ENCODE measurements around the gene DMWD. TPM values are rescaled to one million over a fixed set of nuclear protein-coding genes. Genes with fewer than 3 reads are reported as not detected.

DMWD gene, protein sequence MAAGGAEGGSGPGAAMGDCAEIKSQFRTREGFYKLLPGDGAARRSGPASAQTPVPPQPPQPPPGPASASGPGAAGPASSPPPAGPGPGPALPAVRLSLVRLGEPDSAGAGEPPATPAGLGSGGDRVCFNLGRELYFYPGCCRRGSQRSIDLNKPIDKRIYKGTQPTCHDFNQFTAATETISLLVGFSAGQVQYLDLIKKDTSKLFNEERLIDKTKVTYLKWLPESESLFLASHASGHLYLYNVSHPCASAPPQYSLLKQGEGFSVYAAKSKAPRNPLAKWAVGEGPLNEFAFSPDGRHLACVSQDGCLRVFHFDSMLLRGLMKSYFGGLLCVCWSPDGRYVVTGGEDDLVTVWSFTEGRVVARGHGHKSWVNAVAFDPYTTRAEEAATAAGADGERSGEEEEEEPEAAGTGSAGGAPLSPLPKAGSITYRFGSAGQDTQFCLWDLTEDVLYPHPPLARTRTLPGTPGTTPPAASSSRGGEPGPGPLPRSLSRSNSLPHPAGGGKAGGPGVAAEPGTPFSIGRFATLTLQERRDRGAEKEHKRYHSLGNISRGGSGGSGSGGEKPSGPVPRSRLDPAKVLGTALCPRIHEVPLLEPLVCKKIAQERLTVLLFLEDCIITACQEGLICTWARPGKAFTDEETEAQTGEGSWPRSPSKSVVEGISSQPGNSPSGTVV
- total RNA-seq: 16.7 and 21.2 TPM in 2 replicates

DNA sequence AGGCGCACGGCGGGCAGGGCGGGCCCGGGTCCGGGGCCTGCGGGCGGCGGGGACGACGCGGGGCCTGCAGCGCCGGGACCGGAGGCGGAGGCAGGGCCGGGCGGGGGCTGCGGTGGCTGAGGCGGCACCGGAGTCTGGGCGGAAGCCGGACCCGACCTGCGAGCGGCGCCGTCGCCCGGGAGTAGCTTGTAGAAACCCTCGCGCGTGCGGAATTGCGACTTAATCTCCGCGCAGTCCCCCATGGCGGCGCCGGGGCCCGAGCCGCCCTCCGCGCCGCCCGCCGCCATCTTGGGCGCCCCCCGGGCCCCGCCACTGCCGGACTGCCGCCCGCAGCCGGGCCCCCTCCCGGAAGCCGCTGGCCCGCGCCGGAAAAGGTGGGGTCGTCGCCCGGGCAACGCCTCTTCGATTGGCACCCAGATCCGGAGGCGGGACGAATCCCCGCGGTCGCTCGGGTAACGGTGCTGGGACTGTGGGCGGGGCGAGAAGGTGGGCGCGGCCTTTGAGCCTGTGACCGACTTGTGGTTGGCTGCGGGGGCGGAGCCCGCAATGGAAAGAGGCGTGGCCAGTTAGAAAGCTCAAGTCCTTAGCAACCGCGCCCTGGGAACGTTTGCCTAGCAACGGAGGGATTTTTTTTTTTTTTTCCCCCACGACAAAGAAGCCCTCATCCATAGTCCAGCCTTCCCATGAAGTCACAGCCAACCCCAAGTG is at the start of gene DMWD:
Gene DMWD, minus strand, starts transcription at position 376 of the 708 bp plus-strand sequence. Its CDS starts 89 bp downstream, at position 287.

DNA sequence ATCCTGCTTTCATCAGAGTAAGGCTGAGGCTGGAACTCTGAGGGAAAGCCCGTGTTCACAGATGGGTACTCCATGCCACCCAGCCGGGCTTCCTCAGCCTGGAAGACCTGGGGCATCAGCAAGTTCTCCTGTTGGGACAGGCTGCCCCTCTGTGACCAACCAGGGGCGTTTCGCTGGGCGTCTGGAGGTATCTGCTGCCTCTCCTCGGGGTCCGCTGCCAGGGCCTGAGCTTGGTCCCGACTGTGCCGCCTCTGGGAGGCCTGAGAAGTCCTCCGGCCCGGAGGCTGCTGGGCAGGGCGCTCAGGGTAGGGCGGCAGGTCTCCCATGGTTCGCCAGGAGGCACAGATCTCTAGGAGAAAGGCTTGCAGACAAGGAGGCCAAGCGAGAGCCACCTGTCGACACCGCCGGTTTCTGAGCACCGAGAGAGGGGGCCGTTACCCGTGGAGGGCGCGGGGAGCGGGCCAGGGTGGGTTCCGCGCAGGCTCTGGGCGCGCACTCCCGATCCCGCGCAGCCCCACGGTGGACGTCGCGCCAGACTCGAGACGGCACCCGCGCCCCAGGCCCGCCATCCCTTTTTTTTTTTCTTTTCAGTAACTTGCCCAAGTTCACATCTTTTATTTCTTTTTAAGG is 22.3 kb upstream of the DMWD start, which contains the start of gene RSPH6A:
Gene RSPH6A, minus strand, starts transcription at position 458 of the 630 bp plus-strand sequence. Its CDS starts 132 bp downstream, at position 326.

DNA sequence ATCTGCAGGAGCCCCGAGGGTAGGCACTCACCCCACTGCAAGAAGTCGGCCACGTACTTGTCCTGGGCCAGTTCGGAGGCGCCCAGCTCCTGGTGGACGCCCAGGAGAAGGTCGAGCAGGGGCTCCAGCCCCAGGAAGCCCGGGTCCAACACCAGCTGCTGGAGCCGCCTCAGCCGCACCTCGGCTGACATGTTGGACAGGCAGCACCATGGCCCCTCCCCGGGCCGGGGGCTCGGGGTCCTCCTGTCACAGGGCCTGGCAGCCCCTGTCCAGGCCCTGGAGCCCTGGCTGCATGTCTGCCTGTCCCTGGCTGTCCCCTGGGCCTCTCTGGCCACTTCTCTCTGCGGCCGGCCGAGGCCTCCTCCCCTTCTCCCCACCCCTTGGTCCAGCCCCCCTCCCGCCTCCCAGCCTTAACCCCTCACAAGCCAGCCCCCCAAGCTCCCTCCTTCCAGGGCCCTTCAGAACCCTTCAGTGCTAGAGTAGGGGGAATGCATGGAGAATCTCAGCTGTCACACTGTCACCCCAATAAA is 10.4 kb downstream of the DMWD start, which contains the start of gene DMPK:
Gene DMPK, minus strand, starts transcription at position 329 of the 530 bp plus-strand sequence. Its CDS starts 138 bp downstream, at position 191.

DNA sequence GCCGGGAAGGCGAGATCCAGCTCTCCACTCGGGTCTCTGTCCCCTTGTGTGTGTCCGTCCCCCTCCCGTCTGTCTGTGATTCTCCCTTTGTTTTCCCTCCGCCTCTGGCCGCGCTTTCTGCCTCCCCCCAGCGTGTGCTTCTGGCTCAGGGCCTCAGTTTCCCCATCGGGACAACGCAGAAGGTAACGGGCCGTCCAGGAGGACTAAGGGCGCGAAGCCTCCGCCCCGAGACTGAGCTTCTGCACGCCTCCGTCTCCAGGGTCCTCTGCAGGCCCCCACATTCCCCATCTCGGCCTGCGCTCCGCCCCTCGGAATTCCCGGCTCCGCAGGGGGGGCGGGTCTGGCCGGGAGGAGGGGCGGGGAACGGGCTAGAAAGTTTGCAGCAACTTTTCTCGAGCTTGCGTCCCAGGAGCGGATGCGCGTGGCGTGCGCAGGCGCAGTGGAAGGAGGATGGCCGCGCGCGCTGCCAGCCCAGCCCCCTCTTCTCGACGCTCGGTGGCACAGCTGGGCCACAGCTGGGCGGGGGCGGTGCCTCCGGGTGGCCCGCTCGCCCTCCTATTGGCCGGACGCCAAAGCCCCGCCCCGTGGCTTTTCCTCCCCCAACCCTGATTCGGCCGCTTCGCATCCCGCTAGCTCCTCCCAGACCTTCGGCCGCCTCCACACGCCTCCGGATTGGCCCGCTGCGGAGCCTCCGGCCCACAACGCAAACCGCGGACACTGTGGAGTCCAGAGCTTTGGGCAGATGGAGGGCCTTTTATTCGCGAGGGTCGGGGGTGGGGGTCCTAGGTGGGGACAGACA is 23.5 kb downstream of the DMWD start, which contains the start of gene SIX5:
Gene SIX5, minus strand, starts transcription at position 269 of the 799 bp plus-strand sequence. CDS start 408 bp downstream, outside the sequence.

DNA sequence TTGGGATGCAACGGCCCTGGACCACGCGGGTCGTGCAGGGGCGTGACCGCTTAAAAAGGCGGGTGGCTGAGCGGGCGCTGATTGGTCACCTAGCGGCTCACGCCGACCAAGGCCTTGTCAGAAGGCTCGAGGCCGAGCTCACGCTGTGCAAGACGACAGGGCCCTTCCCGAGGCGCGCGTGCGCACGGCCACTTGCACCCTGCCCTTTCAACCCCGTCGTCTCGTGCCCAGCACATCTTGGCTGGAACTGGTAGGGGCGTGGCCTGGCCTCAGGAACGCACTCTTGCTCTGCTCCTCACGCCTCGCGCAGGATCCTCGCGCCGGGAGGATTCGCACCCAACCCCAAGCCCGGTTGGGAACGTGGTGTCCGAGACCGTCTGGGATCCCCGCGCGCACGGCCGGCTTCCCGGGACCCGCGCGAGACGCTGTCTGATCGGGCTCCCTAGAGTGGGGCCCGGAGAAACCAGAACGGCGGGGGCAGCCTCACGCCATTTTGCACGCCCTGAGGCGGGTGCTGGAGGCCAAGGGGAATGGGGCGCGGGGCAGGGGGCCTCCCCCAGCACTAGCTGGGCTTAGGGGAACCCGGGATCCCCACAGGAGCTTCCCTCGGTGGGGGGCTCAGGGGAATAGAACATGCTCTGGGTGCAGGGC is 59.4 kb downstream of the DMWD start, which contains the start of gene MEIOSIN:
Gene MEIOSIN, plus strand, starts transcription at position 280 of the 651 bp plus-strand sequence. CDS start 1,938 bp downstream, outside the sequence.

Other genes starting within 250 kb of the DMWD start
- 2.7 and 3.5 TPM in 2 replicates for gene OPA3, start 208.0 kb downstream of the DMWD start, total RNA-seq
- gene GPR4, start 190.6 kb downstream of the DMWD start, total RNA-seq: under 0.01 TPM in 1 of 2 replicates, not detected in the other
- gene EML2, start 153.4 kb downstream of the DMWD start, total RNA-seq: 31.2 and 48.1 TPM in 2 replicates
- gene GIPR, start 124.6 kb downstream of the DMWD start, total RNA-seq: 0.09 and 0.16 TPM in 2 replicates
- gene SNRPD2, start 100.9 kb downstream of the DMWD start, total RNA-seq: 843 and 916 TPM in 2 replicates
- gene QPCTL, start 100.2 kb downstream of the DMWD start, total RNA-seq: 1.6 and 5.8 TPM in 2 replicates
- gene FBXO46, start 61.9 kb downstream of the DMWD start, total RNA-seq: 2.4 and 2.6 TPM in 2 replicates
- not detected in 2 replicates for gene MEIOSIN, start 59.4 kb downstream of the DMWD start, total RNA-seq
- 6.7 and 7.4 TPM in 2 replicates for gene SIX5, start 23.6 kb downstream of the DMWD start, total RNA-seq
- gene DMPK, start 10.4 kb downstream of the DMWD start, total RNA-seq: 51.5 and 57.4 TPM in 2 replicates
- gene RSPH6A, start 22.5 kb upstream of the DMWD start, total RNA-seq: 0.09 and 0.16 TPM in 2 replicates
- 27.0 and 36.0 TPM in 2 replicates for gene SYMPK, start 70.3 kb upstream of the DMWD start, total RNA-seq
- gene FOXA3, start 71.5 kb upstream of the DMWD start, total RNA-seq: not detected in 2 replicates
- gene IRF2BP1, start 93.3 kb upstream of the DMWD start, total RNA-seq: 17.8 and 18.1 TPM in 2 replicates
- gene MYPOP, start 109.8 kb upstream of the DMWD start, total RNA-seq: 0.69 and 0.79 TPM in 2 replicates
- gene NANOS2, start 121.9 kb upstream of the DMWD start, total RNA-seq: not detected in 2 replicates
- gene NOVA2, start 181.0 kb upstream of the DMWD start, total RNA-seq: under 0.01 TPM in 2 replicates
- 6.6 and 9.0 TPM in 2 replicates for gene CCDC61, start 202.6 kb upstream of the DMWD start, total RNA-seq
- gene PGLYRP1, start 230.2 kb upstream of the DMWD start, total RNA-seq: not detected in 2 replicates
- 0.16 TPM in 1 of 2 replicates, not detected in the other for gene IGFL4, start 248.2 kb upstream of the DMWD start, total RNA-seq